Thymus (tissue), 14 donors: Measurements from ENCODE around the gene TRERF1. TPM values are rescaled to one million over a fixed set of nuclear protein-coding genes. Genes with fewer than 3 reads are reported as not detected.
A peak's percentile ranks its signal among the peaks of the same experiment; 100 is the strongest.

Source experiments
- DNase-seq, 9 donors: peaks; one replicate each; pipeline ENCODE4 v3.0.0-alpha.2; 2013; ENCODE audit warnings: low spot score in 9 of 9, low read depth in 6 of 9, missing footprints in 1 of 9
- H3K27ac ChIP-seq, 2 donors: one replicate each; pipeline ENCODE4 v1.5.1; 2013; ENCODE audit warnings: control low read depth in 1 of 2, low read depth in 1 of 2, low read length in 1 of 2, mild to moderate bottlenecking in 1 of 2, moderate library complexity in 1 of 2
- H3K27me3 ChIP-seq, 2 donors: one replicate each; pipeline ENCODE4 v1.5.1; 2013; ENCODE audit warnings: low read length in 1 of 2; ENCODE audit not compliant: control insufficient read depth in 2 of 2, insufficient read depth in 1 of 2
- H3K36me3 ChIP-seq, 2 donors: one replicate each; pipeline ENCODE4 v1.5.1; 2013; ENCODE audit warnings: low read length in 1 of 2, mild to moderate bottlenecking in 1 of 2, moderate library complexity in 1 of 2; ENCODE audit not compliant: control insufficient read depth in 2 of 2, insufficient read depth in 2 of 2
- H3K4me1 ChIP-seq, 2 donors: one replicate each; pipeline ENCODE4 v1.5.1; 2013; ENCODE audit warnings: low read length in 2 of 2; ENCODE audit not compliant: control insufficient read depth in 2 of 2, insufficient read depth in 2 of 2
- H3K4me3 ChIP-seq, 2 donors: one replicate each; pipeline ENCODE4 v1.5.1; 2013; ENCODE audit warnings: low read length in 2 of 2, control low read depth in 1 of 2, mild to moderate bottlenecking in 1 of 2
- H3K9me3 ChIP-seq, 2 donors: one replicate each; pipeline ENCODE4 v1.5.1; 2013; ENCODE audit warnings: low read length in 1 of 2, mild to moderate bottlenecking in 1 of 2; ENCODE audit not compliant: control insufficient read depth in 2 of 2, insufficient read depth in 1 of 2
- WGBS: extraction: QIAGEN DNeasy Blood & Tissue Kit; methylation state at CpG from one replicate; pipeline ENCODE4 v1.1.7; 2013; 5-methylcytosine and 5-hydroxymethylcytosine counted together
- long read RNA-seq, 10 donors: transcript quantifications; one replicate each; lab custom pipeline, GENCODE V29; 2026
- polyA plus RNA-seq: library from polyadenylated mRNA; stranded (reverse); fragments of 200-250 nt; gene quantifications from one replicate; pipeline ENCODE4 v1.2.3, GENCODE V29; 2013
- total RNA-seq: library from RNA; stranded (reverse); fragments of 120-200 nt; gene quantifications from one replicate; pipeline ENCODE4 v1.2.4, GENCODE V29; 2013
- donor health status: healthy.

TRERF1 gene
- total RNA-seq: 5.4 TPM
- 8.9 TPM for polyA plus RNA-seq
- long read RNA-seq, donor 1: 0 reads
- long read RNA-seq, donor 2: 0 reads
- long read RNA-seq, donor 3: 0 reads
- long read RNA-seq, donor 4: 0 reads
- long read RNA-seq, donor 5, partial matches to known transcripts: 8 of 8 reads
- long read RNA-seq, donor 5, other reads (novel, unspliced or antisense): 0 of 8 reads
- long read RNA-seq, donor 6: 0 reads
- long read RNA-seq, donor 7: 0 reads
- long read RNA-seq, donor 8: 0 reads
- long read RNA-seq, donor 9: 0 reads
- long read RNA-seq, donor 10: 0 reads

GRCh38 chr6:42451333-42452170 is at the start of gene TRERF1:
Gene TRERF1, minus strand, starts transcription at chr6:42451926. Its CDS starts 182,336 bp downstream, at chr6:42269590.
- WGBS: under 1% methylated on average over 36 of the region's 36 CpGs
- DNase-seq: peak in 7 of 9 donors; percentile 66 to 88 (median 74)
- Histone ChIP-seq H3K27me3 (peaks cover 0 to 24% of the 10 kb centered on the region in 2 donors), H3K36me3 (no peaks in the 10 kb centered on the region), H3K4me1 (peaks cover 20 to 34% of the 10 kb centered on the region in 2 donors), H3K27ac (peak within 1 kb of the TSS; percentile 89 to 95), H3K4me3 (peak within 1 kb of the TSS; percentile 60 to 85), H3K9me3 (peaks cover 0 to 7% of the 10 kb centered on the region in 2 donors)

- Histone ChIP-seq H3K4me3 (no peak overlapping the region), H3K27ac (no peak overlapping the region), H3K9me3 (no peaks in the 10 kb centered on the region), H3K4me1 (no peaks in the 10 kb centered on the region), H3K27me3 (no peaks in the 10 kb centered on the region), H3K36me3 (no peaks in the 10 kb centered on the region)
- WGBS: 95% methylated on average over 7 of the region's 7 CpGs
- DNase-seq: no peak
Measured at GRCh38 chr6:42498473-42499128, 46.9 kb upstream of the TRERF1 start.

- no peak for DNase-seq
- no peaks in the 10 kb centered on the region for H3K9me3 ChIP-seq
- H3K27ac ChIP-seq: no peak overlapping the region
- H3K27me3 ChIP-seq: no peaks in the 10 kb centered on the region
- no peak overlapping the region for H3K4me3 ChIP-seq
- WGBS: 96% methylated on average over 14 of the region's 14 CpGs
- no peaks in the 10 kb centered on the region for H3K4me1 ChIP-seq
- no peaks in the 10 kb centered on the region for H3K36me3 ChIP-seq
Measured at GRCh38 chr6:42493914-42494539, 42.3 kb upstream of the TRERF1 start.

GRCh38 chr6:42488129-42488528 is 36.4 kb upstream of the TRERF1 start:
- no peak for DNase-seq
- 96% methylated on average over 2 of the region's 2 CpGs for WGBS
- no peaks in the 10 kb centered on the region for H3K27me3 ChIP-seq

GRCh38 chr6:42484261-42484660 is 32.5 kb upstream of the TRERF1 start:
- Histone ChIP-seq H3K4me3 (no peak overlapping the region), H3K9me3 (no peaks in the 10 kb centered on the region), H3K36me3 (no peaks in the 10 kb centered on the region), H3K27me3 (no peaks in the 10 kb centered on the region), H3K4me1 (no peaks in the 10 kb centered on the region), H3K27ac (no peak overlapping the region)
- no peak for DNase-seq
- 97% methylated on average over 1 of the region's 1 CpG for WGBS

More at GRCh38 chr6:42488129-42488528, 36.4 kb upstream of the TRERF1 start:
- Histone ChIP-seq H3K4me3 (no peak overlapping the region), H3K27ac (no peak overlapping the region), H3K4me1 (no peaks in the 10 kb centered on the region), H3K36me3 (no peaks in the 10 kb centered on the region), H3K9me3 (no peaks in the 10 kb centered on the region)

- H3K4me3 ChIP-seq: no peak overlapping the region
- no peaks in the 10 kb centered on the region for H3K36me3 ChIP-seq
- H3K27me3 ChIP-seq: no peaks in the 10 kb centered on the region
- WGBS: 96% methylated on average over 1 of the region's 1 CpG
- no peaks in the 10 kb centered on the region for H3K4me1 ChIP-seq
- H3K27ac ChIP-seq: no peak overlapping the region
- no peaks in the 10 kb centered on the region for H3K9me3 ChIP-seq
- no peak for DNase-seq
Measured at GRCh38 chr6:42482174-42482573, 30.4 kb upstream of the TRERF1 start.

- Histone ChIP-seq H3K27me3 (no peaks in the 10 kb centered on the region), H3K36me3 (no peaks in the 10 kb centered on the region), H3K4me3 (no peak overlapping the region), H3K4me1 (no peaks in the 10 kb centered on the region), H3K27ac (no peak overlapping the region), H3K9me3 (peaks cover 0 to 6% of the 10 kb centered on the region in 2 donors)
- DNase-seq: no peak
- 86% methylated on average over 3 of the region's 3 CpGs for WGBS
Measured at GRCh38 chr6:42471714-42472113, 20.0 kb upstream of the TRERF1 start.

GRCh38 chr6:42471142-42471541 is 19.4 kb upstream of the TRERF1 start:
- Histone ChIP-seq H3K4me1 (no peaks in the 10 kb centered on the region), H3K27me3 (no peaks in the 10 kb centered on the region), H3K27ac (no peak overlapping the region), H3K9me3 (peaks cover 0 to 6% of the 10 kb centered on the region in 2 donors), H3K36me3 (no peaks in the 10 kb centered on the region), H3K4me3 (no peak overlapping the region)
- 86% methylated on average over 3 of the region's 3 CpGs for WGBS
- no peak for DNase-seq
